Tibial nerve (tissue), 4 donors: Measurements from ENCODE around the gene SEC16A. TPM values are rescaled to one million over a fixed set of nuclear protein-coding genes. Genes with fewer than 3 reads are reported as not detected.

Experiments
- DNase-seq, 2 donors: peaks; one replicate each; pipeline ENCODE4 v3.0.0-alpha.2; 2019; ENCODE audit warnings: low spot score in 2 of 2
- H3K27ac ChIP-seq, 4 donors: fragments of 200-600 bp; sonication (generic) in 3 of 4; one replicate each; pipeline ENCODE4 v1.5.1; 2017 to 2019; ENCODE audit warnings: mild to moderate bottlenecking in 1 of 4
- H3K27me3 ChIP-seq, 2 donors: fragments of 200-600 bp; sonication (generic) in 1 of 2; one replicate each; pipeline versions ENCODE4 v1.5.1 to v1.6.0; 2017 to 2019
- H3K36me3 ChIP-seq, 3 donors: fragments of 200-600 bp; sonication (generic); one replicate each; pipeline ENCODE4 v1.5.1; 2018 to 2019
- H3K4me1 ChIP-seq, 4 donors: fragments of 200-600 bp; sonication (generic) in 3 of 4; one replicate each; pipeline ENCODE4 v1.5.1; 2017 to 2019
- H3K4me3 ChIP-seq, 4 donors: fragments of 200-600 bp; sonication (generic) in 3 of 4; one replicate each; pipeline ENCODE4 v1.5.1; 2017 to 2019; ENCODE audit warnings: mild to moderate bottlenecking in 1 of 4, moderate library complexity in 1 of 4
- H3K9me3 ChIP-seq, 4 donors: fragments of 200-600 bp; sonication (generic) in 3 of 4; one replicate each; pipeline ENCODE4 v1.5.1; 2017 to 2019
- EP300 ChIP-seq, 2 donors: sonication (generic); formaldehyde crosslinking; IDR thresholded peaks; one replicate each; pipeline ENCODE4 v1.6.1; 2017; ENCODE audit warnings: antibody characterized with exemption in 2 of 2, mild to moderate bottlenecking in 1 of 2
- POLR2A ChIP-seq, 2 donors: fragments of 450-650 bp; IDR thresholded peaks; one replicate each; pipeline ENCODE4 v1.6.1; 2017; ENCODE audit warnings: antibody characterized with exemption in 2 of 2, mild to moderate bottlenecking in 2 of 2, moderate library complexity in 2 of 2
- WGBS, 2 donors: methylation state at CpG; one replicate each; pipeline ENCODE4 v1.1.5; 2018; 5-methylcytosine and 5-hydroxymethylcytosine counted together
- total RNA-seq, 4 donors: library from RNA; depleted of rRNA; stranded (reverse); fragments of >200 nt; gene quantifications; one replicate each; pipeline ENCODE4 v1.1.0, GENCODE V29; 2016
- TF ChIP-seq, protein P1 (sequence below), 5 experiments: fragments of 200-600 bp in 3 of 5; fragments of 450-650 bp in 2 of 5; sonication (generic) in 3 of 5; IDR thresholded peaks; one replicate each; pipeline ENCODE4 v1.5.1; 2016 to 2019; ENCODE audit warnings: antibody characterized with exemption in 5 of 5, mild to moderate bottlenecking in 3 of 5, moderate library complexity in 2 of 5

The SEC16A gene
- total RNA-seq, 4 donors from 2014 or later = 45.8 to 67.5 (median 47.9) TPM

GRCh38 chr9:136422876-136423275 is 60.0 kb downstream of the SEC16A start:
- Histone ChIP-seq H3K27ac (no peak overlapping the region), H3K27me3 (no peaks in the 10 kb centered on the region), H3K4me1 (no peaks in the 10 kb centered on the region), H3K9me3 (no peaks in the 10 kb centered on the region), H3K36me3 (peaks cover 4 to 95% (median 39%) of the 10 kb centered on the region in 3 donors), H3K4me3 (no peak overlapping the region)
- TF ChIP-seq POLR2A (IDR thresholded peaks at IDR 0.05) = no peak
- TF ChIP-seq, protein P1, sequence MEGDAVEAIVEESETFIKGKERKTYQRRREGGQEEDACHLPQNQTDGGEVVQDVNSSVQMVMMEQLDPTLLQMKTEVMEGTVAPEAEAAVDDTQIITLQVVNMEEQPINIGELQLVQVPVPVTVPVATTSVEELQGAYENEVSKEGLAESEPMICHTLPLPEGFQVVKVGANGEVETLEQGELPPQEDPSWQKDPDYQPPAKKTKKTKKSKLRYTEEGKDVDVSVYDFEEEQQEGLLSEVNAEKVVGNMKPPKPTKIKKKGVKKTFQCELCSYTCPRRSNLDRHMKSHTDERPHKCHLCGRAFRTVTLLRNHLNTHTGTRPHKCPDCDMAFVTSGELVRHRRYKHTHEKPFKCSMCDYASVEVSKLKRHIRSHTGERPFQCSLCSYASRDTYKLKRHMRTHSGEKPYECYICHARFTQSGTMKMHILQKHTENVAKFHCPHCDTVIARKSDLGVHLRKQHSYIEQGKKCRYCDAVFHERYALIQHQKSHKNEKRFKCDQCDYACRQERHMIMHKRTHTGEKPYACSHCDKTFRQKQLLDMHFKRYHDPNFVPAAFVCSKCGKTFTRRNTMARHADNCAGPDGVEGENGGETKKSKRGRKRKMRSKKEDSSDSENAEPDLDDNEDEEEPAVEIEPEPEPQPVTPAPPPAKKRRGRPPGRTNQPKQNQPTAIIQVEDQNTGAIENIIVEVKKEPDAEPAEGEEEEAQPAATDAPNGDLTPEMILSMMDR (IDR thresholded peaks at IDR 0.05) = no peak
- TF ChIP-seq EP300 (IDR thresholded peaks at IDR 0.05) = no peak
- no peak for DNase-seq
- 91 to 97% methylated on average over 25 to 26 of the region's 26 CpGs for WGBS, 2 donors

DNA sequence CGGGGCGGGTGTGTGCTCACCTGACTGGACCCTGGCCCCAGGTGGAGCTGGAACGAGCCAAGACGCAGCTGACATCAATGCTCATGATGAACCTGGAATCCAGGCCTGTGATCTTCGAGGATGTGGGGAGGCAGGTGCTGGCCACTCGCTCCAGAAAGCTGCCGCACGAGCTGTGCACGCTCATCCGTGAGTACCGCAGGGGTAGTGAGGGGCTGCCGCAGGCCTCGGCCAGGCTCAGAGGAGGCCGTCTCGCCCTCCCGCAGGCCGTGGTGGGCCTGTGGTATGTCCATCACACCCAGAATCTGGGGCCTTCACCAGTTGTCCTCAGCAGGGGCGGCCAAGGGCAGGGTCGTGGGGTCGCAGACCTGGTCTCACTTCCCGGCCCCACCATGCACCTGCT is 61.0 kb downstream of the SEC16A start:
- TF ChIP-seq, protein P1 (IDR thresholded peaks at IDR 0.05) = no peak
- no peak for TF ChIP-seq POLR2A (IDR thresholded peaks at IDR 0.05)
- no peak for TF ChIP-seq EP300 (IDR thresholded peaks at IDR 0.05)
- DNase-seq = no peak
- Histone ChIP-seq H3K9me3 (no peaks in the 10 kb centered on the region), H3K27ac (no peak overlapping the region), H3K36me3 (peaks cover 4 to 100% (median 41%) of the 10 kb centered on the region in 3 donors), H3K27me3 (no peaks in the 10 kb centered on the region), H3K4me1 (no peaks in the 10 kb centered on the region), H3K4me3 (no peak overlapping the region)
- WGBS, 2 donors = 88 to 91% methylated on average over 6 to 13 of the region's 21 CpGs

DNA sequence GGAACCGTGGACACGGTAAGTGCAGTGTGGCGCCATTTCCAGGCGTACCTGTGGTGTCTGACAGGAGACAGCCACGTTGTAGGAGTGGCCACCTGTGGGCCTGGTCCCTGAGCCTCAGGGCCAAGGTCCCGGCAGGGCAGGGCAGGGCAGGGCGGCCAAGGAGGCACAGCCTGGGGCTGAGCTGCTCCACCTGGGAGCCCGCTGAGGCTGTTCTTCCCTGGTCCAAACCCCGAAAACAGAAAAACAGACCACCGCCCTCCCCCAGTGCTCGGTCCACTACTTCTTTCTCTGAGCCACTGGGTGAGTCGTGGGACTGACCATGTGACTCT is 63.8 kb downstream of the SEC16A start:
- 88 to 95% methylated on average over 12 of the region's 12 CpGs for WGBS, 2 donors
- peaks cover 10 to 100% (median 42%) of the 10 kb centered on the region in 3 donors for H3K36me3 ChIP-seq

DNA sequence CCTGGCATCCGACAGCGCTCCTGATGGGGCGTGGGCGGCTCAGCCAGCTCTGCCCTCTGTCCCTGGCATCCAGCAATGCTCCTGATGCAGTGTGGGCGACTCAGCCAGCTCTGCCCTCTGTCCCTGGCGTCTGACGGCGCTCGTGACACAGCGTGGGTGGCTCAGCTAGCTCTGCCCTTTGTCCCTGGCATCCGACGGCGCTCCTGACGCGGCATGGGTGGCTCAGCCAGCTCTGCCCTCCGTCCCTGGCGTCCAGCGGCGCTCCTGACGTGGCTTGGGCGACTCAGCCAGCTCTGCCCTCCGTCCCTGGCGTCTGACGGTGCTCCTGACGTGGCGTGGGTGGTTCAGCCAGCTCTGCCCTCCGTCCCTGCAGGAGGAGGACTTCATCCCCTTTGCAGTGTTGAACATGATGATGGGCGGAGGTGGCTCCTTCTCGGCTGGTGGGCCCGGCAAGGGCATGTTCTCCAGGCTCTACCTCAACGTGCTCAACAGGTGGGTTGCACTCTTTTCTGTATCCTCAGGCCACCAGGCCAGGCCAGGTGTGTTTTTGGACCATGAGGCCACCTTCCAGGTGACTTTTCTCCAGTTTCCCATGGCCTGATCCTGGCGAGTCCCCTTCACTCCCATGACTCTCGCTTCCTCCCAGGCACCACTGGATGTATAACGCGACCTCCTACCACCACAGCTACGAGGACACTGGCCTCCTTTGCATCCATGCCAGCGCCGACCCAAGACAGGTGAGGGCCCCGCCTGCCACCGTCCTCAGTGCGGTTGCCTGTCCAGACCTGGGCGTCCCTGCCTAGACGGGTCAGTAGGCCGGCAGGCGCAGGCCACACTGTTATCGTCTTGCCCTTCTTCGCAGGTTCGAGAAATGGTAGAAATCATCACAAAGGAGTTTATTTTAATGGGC is 64.4 kb downstream of the SEC16A start:
- WGBS, 2 donors = 83 to 94% methylated on average over 24 to 45 of the region's 48 CpGs
- Histone ChIP-seq H3K4me3 (no peak overlapping the region), H3K27me3 (no peaks in the 10 kb centered on the region), H3K9me3 (no peaks in the 10 kb centered on the region), H3K4me1 (no peaks in the 10 kb centered on the region), H3K27ac (peak overlapping the region; percentile 8 to 82 (median 76)), H3K36me3 (peaks cover 10 to 100% (median 42%) of the 10 kb centered on the region in 3 donors)
- DNase-seq = no peak
- TF ChIP-seq POLR2A (IDR thresholded peaks at IDR 0.05) = peak in 1 of 2 donors; percentile 4
- peak in 1 of 2 donors; percentile 70 for TF ChIP-seq EP300 (IDR thresholded peaks at IDR 0.05)
- TF ChIP-seq, protein P1 (IDR thresholded peaks at IDR 0.05) = no peak

More for the DNA sequence above, 63.8 kb downstream of the SEC16A start:
- Histone ChIP-seq H3K27me3 (no peaks in the 10 kb centered on the region), H3K27ac (peak overlapping the region in 3 of 4 donors; percentile 71 to 82 (median 81)), H3K4me3 (no peak overlapping the region), H3K4me1 (no peaks in the 10 kb centered on the region), H3K9me3 (no peaks in the 10 kb centered on the region)
- no peak for DNase-seq
- TF ChIP-seq EP300 (IDR thresholded peaks at IDR 0.05) = no peak
- TF ChIP-seq POLR2A (IDR thresholded peaks at IDR 0.05) = no peak
- TF ChIP-seq, protein P1 (IDR thresholded peaks at IDR 0.05) = no peak

- H3K27me3 ChIP-seq = no peaks in the 10 kb centered on the region
- peak overlapping the region in 2 of 4 donors; percentile 77 to 81 for H3K27ac ChIP-seq
- DNase-seq = no peak
- H3K4me3 ChIP-seq = no peak overlapping the region
- H3K36me3 ChIP-seq = peaks cover 10 to 95% (median 28%) of the 10 kb centered on the region in 3 donors
- H3K4me1 ChIP-seq = peaks cover 0 to 13% (median 0%) of the 10 kb centered on the region in 4 donors
- TF ChIP-seq EP300 (IDR thresholded peaks at IDR 0.05) = no peak
- no peak for TF ChIP-seq POLR2A (IDR thresholded peaks at IDR 0.05)
- TF ChIP-seq, protein P1 (IDR thresholded peaks at IDR 0.05) = no peak
- H3K9me3 ChIP-seq = no peaks in the 10 kb centered on the region
- 91 to 92% methylated on average over 19 of the region's 19 CpGs for WGBS, 2 donors
These were observed 65.9 kb downstream of the SEC16A start for GRCh38 chr9:136416914-136417313.
